ENCODE data around the gene EP400. TPM values are rescaled to one million over a fixed set of nuclear protein-coding genes. Genes with fewer than 3 reads are reported as not detected.

The EP400 gene
- total RNA-seq, 1 experiment from 2014 or later = 61.7 TPM

DNA sequence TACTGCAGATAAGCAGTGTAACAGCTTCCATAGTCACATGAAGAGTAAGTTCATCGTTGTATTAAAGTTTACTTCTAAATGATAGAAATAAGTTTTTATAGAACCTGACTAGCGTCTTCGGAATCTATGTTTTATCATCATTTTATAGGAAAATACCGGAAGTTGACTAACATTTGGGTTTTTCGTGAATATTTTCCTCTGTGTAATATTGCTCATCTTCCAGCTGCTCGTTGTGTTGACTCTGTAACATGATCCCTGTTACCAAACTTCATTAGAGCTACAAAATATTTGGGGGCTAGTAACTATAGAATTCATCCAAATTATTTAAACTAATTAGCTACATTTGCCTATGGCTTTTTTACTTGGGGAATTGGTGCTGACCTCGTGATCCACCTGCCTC lies 157.2 kb downstream of the EP400 start:
- Histone ChIP-seq H2BK15ac (ENCODE audit: low read depth, low read length) (no peak overlapping the region), H2AFZ (ENCODE audit: low read length) (no peak overlapping the region), H3T11ph (ENCODE audit: low read length) (no peak overlapping the region), H2BK120ac (ENCODE audit: low read depth, low read length, poor library complexity, severe bottlenecking) (no peak overlapping the region), H2BK20ac (ENCODE audit: low read depth, low read length, poor library complexity, severe bottlenecking) (no peak overlapping the region), H2BK12ac (ENCODE audit: insufficient read length, low read depth, low read length) (no peak overlapping the region), H2BK5ac (ENCODE audit: insufficient read length, low read length) (no peak overlapping the region), H4K8ac (replicated peaks; ENCODE audit: insufficient read length, low read depth, low read length) (no peak overlapping the region), H3K9me3 (ENCODE audit: control insufficient read depth, low read depth, low read length) (no peaks in the 10 kb centered on the region), H3K9ac (ENCODE audit: extremely low read depth, insufficient read length, low read length) (no peak overlapping the region), H3K27ac (ENCODE audit: insufficient read length, low read depth, low read length) (no peak overlapping the region), H3K79me2 (ENCODE audit: insufficient read depth, low read length) (no peaks in the 10 kb centered on the region), H3K4me1 (ENCODE audit: insufficient read depth, low read length) (no peaks in the 10 kb centered on the region; the same call in 1 of the 2 replicates), H3K23me2 (ENCODE audit: insufficient read length, low read depth, low read length, poor library complexity, severe bottlenecking) (no peaks in the 10 kb centered on the region), H3K56ac (ENCODE audit: insufficient read length, low read depth, low read length) (no peak overlapping the region), H3K18ac (ENCODE audit: insufficient read length, low read depth, low read length) (no peak overlapping the region), H3K79me1 (ENCODE audit: insufficient read depth, low read depth, low read length, poor library complexity, severe bottlenecking) (no peaks in the 10 kb centered on the region), H3K4me2 (ENCODE audit: insufficient read depth, insufficient read length, low read length) (no peak overlapping the region), H4K5ac (ENCODE audit: insufficient read length, low read depth, low read length) (no peak overlapping the region), H3K14ac (ENCODE audit: insufficient read depth, low read length) (no peak overlapping the region), H4K20me1 (ENCODE audit: control insufficient read depth, insufficient read depth, insufficient read length) (no peaks in the 10 kb centered on the region), H3K23ac (ENCODE audit: insufficient read length, low read depth, low read length) (no peak overlapping the region), H4K91ac (ENCODE audit: insufficient read length, low read depth, low read length) (no peak overlapping the region), H3K4ac (ENCODE audit: low read depth, low read length) (no peak overlapping the region), H2AK5ac (ENCODE audit: insufficient read length, low read length) (no peak overlapping the region), H3K27me3 (ENCODE audit: insufficient read depth, low read length) (no peaks in the 10 kb centered on the region)
- H3K27me3 Mint-ChIP-seq (ENCODE audit: low read depth) = no peaks in the 10 kb centered on the region
- no CpG with 5 or more reads among the region's 7 CpGs for WGBS (ENCODE audit: extremely low coverage, insufficient read length, low lambda C conversion rate)
- TF ChIP-seq, protein P1, sequence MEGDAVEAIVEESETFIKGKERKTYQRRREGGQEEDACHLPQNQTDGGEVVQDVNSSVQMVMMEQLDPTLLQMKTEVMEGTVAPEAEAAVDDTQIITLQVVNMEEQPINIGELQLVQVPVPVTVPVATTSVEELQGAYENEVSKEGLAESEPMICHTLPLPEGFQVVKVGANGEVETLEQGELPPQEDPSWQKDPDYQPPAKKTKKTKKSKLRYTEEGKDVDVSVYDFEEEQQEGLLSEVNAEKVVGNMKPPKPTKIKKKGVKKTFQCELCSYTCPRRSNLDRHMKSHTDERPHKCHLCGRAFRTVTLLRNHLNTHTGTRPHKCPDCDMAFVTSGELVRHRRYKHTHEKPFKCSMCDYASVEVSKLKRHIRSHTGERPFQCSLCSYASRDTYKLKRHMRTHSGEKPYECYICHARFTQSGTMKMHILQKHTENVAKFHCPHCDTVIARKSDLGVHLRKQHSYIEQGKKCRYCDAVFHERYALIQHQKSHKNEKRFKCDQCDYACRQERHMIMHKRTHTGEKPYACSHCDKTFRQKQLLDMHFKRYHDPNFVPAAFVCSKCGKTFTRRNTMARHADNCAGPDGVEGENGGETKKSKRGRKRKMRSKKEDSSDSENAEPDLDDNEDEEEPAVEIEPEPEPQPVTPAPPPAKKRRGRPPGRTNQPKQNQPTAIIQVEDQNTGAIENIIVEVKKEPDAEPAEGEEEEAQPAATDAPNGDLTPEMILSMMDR (conservative IDR thresholded peaks at IDR 0.05) = no peak
- peaks cover 11 to 21% of the 10 kb centered on the region in 2 experiments for H3K4me1 Mint-ChIP-seq
- H3K9me3 Mint-ChIP-seq = no peaks in the 10 kb centered on the region
- H3K4me3 Mint-ChIP-seq = no peak overlapping the region
- peaks cover 16 to 39% (median 28%) of the 10 kb centered on the region in 3 experiments; a peak in 6 of 7 replicates for H3K36me3 Mint-ChIP-seq (ENCODE audit: insufficient read depth in 1 of 3, low read depth in 3 of 3)
- no peak for DNase-seq
- no peak overlapping the region for H3K27ac Mint-ChIP-seq
